SW 1271 (cell line): ENCODE results near the gene ZNF593OS.

ENCODE experiments used
- DNase-seq, 2 experiments: peaks; one replicate each; lab custom pipeline; 2025; lab: John Stamatoyannopoulos, UW

ZNF593OS gene

GRCh38 chr1:26126321-26127084 lies 45.1 kb downstream of the ZNF593OS start:
- no peak for DNase-seq

GRCh38 chr1:26125946-26126320 lies 45.7 kb downstream of the ZNF593OS start:
- no peak for DNase-seq

- DNase-seq, result no peak
Measured at GRCh38 chr1:26125382-26125781, 46.2 kb downstream of the ZNF593OS start.

- no peak for DNase-seq
Measured at GRCh38 chr1:26124418-26125331, 47.0 kb downstream of the ZNF593OS start.

GRCh38 chr1:26122988-26123973 lies 48.4 kb downstream of the ZNF593OS start:
- DNase-seq, result no peak

- no peak for DNase-seq
Measured at GRCh38 chr1:26121854-26122773, 49.5 kb downstream of the ZNF593OS start.

GRCh38 chr1:26119892-26120608 lies 51.6 kb downstream of the ZNF593OS start:
- no peak for DNase-seq
